ENCODE results near the gene SIN3A.

DNA sequence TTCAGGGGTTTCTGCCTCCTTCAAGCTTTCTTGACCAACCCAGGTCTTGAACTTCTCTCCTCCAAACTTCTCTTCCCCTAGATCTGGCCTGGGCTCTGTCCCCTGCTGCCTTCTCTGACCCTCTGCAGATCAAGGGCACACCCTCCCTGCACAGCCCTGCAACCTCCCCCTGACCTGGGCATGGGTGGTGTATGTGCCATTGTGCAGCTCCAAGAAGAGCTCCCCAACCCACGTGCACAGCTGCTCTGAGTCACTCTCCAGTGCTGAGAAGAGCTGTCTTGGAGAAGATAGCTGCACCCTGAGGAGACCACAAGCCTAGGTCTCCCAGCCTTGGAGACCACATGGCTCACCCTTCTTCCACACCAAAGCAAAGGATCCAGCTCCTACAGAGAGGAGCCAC is 91.1 kb downstream of the SIN3A start:
- TF ChIP-seq, protein P1, sequence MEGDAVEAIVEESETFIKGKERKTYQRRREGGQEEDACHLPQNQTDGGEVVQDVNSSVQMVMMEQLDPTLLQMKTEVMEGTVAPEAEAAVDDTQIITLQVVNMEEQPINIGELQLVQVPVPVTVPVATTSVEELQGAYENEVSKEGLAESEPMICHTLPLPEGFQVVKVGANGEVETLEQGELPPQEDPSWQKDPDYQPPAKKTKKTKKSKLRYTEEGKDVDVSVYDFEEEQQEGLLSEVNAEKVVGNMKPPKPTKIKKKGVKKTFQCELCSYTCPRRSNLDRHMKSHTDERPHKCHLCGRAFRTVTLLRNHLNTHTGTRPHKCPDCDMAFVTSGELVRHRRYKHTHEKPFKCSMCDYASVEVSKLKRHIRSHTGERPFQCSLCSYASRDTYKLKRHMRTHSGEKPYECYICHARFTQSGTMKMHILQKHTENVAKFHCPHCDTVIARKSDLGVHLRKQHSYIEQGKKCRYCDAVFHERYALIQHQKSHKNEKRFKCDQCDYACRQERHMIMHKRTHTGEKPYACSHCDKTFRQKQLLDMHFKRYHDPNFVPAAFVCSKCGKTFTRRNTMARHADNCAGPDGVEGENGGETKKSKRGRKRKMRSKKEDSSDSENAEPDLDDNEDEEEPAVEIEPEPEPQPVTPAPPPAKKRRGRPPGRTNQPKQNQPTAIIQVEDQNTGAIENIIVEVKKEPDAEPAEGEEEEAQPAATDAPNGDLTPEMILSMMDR (IDR thresholded peaks at IDR 0.05): no peak
- no peak for TF ChIP-seq POLR2A (IDR thresholded peaks at IDR 0.05)
